HG03159 (cell line): ENCODE data around the gene ARHGEF10L.
"Not testable (repeated sequence)": the region's sequence is repeated elsewhere in the genome, so short reads cannot be mapped to it uniquely, and the experiment has no call there.

Source experiments
- ATAC-seq: cut with Tn5 transposase; IDR thresholded peaks from one replicate; pipeline ENCODE4 v1.9.1; 2021; ENCODE audit warnings: mild to moderate bottlenecking, moderate library complexity; ENCODE audit not compliant: unreplicated experiment

ARHGEF10L gene

DNA sequence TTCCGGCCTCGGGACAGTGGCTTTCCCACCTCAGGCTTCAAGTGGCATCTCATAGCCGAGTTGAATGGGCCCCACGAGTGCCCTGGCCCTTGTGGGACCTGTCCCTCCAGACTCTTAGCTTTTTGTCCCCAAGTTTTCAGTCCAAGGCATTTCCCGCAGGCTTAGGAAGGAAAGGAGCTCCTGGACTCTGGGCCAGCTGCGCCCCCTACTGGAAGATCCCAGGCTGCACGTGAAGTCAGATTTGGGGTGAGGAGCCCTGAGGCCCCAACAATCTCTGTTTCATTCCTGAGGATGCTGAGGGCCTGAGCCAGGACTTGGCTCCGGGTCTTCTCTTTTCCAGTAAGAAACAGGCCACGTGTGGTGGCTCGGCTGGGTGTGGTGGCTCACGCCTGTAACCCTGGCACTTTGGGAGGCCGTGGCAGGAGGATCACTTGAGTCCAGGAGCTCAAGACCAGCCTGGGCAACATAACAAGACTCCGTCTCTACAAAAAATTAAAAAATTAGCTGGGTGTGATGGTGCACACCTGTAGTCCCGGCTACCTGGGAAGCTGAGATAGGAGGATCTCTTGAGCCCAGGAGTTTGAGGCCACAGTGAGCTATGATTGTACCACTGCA is 67.4 kb downstream of the ARHGEF10L start:
- no peak for ATAC-seq

DNA sequence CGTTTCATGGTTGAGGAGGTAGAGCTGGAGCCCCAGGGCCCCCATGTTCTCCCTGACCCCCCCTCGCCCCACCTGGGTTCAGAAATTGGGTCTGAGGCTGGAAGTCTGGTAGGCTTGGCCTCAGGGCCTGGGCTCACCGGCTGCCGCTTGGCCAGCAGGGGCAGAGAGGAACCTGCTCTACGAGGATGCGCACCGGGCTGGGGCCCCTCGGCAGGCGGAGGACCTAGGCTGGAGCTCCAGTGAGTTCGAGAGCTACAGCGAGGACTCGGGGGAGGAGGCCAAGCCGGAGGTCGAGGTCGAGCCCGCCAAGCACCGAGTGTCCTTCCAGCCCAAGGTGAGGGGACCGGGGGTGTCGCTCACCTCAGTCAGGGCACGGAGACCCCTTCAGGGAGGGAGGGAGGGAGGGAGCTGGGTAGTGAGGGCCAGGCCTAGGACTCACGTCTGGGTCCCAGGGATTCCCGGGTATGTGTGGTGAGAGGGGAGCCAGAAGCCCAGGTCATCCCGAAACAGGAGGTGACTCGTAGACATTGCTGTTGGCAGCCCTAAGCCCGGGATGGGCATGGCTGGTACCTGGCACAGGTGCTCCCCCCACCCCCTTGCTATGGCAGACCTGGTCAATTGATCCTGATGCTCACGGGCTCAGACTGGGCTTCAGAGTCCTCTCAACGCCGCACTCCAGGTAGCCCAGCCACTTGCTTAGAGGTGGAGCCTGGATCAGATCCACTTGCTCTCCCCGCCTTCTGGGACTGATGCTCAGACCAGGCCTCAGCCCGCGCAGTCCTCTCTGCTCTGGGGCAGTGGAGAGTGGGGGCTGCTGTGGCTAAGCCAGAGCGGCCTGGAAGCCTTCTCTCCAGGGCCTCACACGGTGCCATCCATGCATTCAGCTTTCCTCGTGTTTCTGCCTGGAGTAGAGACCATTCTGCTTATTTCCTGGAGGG is 68.4 kb downstream of the ARHGEF10L start:
- ATAC-seq = no peak

DNA sequence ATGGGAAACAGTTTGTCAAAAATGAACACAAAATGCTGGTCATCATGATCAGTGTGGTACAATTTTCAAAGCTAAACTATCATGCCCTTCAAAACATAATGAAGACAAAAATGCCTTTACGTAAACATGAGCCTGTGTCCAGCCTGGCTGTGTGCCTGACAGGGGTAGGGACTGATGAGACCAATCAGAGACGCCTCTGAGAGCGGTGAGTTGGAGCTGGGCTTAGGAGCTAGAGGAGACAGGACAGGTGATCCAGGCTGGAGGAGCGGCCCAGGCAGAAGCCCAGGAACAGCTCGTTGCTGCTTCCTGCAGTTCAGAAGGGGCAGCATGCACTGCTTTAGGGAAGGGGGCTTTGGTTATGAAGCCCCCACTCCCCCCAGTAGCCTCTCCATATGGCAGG is 70.0 kb downstream of the ARHGEF10L start:
- ATAC-seq = no peak

DNA sequence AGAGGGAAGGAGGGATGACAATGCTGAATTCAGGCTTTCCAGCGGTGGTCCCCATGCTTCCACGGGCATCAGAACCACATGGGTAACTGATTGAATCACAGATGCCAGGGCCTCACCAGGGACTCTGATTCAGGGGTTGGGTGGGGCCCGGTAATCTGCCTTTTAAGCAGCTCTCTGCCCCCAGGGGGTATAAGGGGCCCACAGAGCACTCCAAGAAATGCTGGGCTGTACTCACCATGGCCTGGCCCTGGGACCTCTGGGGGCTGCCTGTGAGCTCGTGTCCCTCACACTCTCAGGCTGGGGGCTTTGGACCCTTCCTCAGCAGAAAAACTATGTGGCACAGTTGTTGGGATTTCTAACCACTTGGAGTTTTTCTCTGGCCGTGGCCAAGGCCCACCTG is 70.6 kb downstream of the ARHGEF10L start:
- no peak for ATAC-seq

DNA sequence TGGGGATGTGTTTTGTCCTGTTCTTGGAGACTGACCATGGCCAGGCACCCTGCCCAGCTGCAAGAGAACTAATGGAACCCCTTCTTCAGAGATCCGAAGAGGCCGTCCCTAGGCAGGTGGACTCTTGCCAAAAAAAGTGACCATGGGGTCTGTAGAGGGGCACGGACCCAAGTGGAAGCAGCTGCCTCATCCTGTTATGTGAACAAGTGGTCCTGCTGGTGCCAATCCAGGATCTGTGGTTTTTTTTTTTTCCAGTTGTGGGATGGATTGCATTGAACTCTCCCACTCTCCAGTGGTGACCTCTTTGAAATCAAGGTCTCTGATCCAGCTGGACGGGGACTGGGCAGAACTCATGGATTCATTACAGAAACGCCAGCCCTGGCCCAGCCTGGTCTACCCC is 71.2 kb downstream of the ARHGEF10L start:
- ATAC-seq = no peak

DNA sequence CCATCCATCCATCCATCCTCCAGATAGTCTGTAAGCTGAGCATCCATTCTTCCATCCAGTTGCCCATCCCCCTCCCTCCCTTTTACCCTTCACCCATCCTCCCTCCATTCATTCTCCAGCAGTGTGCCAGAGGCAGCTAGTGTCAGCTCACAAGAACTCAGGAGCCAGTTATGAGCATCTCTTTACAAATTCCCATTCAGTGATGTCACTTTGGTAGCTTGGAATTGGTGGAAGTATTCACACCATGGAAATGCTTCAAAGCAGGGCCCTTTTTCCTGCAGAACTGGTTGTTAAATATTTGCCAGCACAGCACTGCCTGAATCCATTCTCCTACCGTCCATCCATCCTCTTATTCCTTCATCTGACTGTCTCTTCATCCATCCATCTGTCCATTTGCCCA is 72.5 kb downstream of the ARHGEF10L start:
- ATAC-seq = no peak

DNA sequence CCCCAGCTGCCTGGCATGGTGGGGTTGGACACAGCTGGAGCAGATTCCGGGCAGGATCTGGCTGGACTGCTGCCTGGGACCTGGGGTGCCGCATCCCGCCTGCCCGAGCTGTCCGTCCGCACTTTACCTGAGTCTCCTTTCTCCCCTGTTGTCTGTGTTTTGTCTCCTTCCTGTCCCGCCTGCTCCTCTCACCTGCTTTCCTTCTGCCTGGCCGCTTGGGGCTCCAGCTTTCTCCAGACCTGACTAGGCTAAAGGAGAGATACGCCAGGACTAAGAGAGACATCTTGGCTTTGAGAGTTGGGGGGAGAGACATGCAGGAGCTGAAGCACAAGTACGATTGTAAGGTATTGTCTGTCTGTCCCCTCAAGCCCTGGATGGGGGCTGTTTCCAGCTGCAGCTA is 73.3 kb downstream of the ARHGEF10L start:
- ATAC-seq = no peak

DNA sequence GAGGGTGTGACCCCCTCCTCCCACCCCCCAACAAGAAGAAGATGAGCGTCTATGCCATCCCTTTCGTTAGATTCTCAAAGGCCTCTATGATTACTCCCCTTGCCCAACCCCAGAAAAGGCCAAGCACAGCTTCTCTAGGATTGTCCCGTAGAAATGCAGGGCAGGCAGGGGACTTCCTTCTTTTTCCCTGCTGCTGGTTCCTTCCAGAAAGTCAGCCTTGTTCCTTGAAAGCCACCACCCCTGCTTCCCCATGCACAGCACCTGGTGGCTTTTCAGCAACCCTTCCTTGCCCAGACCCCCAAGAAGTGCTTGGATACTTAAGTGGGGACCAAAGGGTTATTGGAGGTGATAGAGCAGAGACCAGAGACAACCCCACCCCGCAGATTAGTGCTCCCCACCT is 75.1 kb downstream of the ARHGEF10L start:
- ATAC-seq = no peak

DNA sequence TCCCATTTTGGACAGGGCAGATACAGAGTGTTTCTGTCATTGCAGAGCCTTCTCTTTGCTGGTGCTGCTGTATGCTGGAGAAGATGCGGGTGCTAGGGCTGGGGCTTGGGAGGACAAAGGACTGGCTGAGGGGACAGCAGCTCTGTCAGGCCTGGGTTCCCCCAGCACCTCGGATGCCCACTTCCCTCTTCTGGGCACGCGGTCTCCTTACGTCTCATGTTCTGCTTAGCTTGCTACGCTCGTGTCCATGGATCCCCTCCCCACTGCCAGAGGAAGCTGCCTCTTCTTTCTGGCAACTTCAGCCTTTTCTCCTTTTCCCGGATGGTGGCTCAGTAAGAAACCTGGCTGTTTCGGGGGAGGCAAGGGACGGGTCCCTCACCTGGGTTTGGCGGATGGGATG is 75.7 kb downstream of the ARHGEF10L start:
- ATAC-seq = no peak

DNA sequence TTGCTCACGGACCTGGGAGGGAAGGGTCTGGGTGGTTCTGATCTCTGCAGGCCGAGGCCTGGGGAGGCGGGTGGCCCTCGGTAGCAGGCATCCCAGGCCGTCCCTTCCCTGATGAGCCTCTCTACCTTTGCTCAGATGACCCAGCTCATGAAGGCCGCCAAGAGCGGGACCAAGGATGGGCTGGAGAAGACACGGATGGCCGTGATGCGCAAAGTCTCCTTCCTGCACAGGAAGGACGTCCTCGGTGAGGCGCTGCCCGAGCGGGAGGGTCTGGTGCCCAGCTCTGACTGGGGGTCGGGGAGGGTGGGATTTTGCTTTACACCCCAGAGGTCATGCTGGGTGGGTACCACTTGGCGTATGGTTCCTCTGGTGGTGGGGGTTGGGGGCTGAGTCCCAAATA is 76.5 kb downstream of the ARHGEF10L start:
- no peak for ATAC-seq

DNA sequence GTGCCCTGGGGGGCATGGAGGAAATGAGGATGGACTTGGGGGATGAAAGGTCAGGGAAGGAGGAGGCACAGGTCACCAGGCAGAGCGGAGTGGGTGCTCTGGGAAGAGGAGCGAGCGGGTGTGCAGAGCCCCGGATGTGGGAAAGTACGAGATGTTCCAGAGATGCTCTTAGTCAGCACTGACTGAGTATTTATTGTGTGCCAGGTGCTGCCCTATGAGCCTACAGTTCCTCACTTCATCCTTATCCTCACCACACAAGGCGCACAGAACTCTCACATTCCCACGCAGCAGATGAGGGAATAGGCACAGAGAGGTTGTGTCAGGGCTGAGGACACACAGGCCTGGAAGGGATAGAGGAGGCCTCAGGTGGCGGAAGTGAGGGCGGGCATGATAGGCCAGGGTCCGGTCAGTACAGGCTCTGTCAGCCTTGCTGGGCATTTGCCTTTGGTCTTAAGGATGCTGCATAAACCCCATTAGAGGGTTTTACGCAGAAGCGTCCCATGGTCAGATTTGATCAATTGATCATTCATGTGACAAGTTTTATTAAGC is 77.3 kb downstream of the ARHGEF10L start:
- ATAC-seq = no peak

DNA sequence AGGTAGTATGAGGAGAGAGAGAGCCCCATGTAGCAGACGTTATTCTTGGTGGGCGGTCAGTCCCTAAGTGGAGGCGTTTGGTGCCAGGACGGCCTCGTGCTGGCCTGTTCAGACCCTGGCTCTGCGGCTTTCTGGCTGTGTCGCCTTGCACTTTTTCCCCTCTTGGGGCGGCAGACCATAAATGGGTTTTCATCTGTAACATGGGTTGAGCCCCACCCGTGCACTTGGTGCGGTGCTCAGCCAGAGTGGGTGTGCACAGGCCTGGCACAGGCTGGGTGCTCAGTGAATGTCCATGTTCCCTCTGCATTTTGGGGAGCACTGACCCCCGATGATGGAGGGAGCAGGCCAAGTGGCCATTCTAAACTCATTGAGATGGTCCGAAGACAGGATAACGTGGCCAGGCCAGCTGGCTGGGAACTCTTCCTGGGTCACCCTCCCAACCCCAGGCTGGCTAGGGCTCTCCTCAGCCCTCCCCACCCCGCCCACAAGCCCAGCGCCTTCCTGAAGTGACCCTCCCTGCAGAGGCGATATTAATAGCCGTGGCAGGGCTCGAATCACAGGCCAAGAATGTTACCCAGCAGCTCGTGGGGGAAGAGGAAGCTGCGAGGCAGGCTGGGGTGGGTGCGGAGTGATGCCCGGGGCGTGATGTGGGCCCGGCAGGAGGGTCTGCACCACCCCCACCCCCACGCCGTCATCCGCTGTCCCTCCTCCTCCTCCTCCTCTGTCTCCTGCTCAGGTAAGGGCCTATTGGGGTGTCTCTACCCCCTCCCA is 78.5 kb downstream of the ARHGEF10L start:
- ATAC-seq = no peak

DNA sequence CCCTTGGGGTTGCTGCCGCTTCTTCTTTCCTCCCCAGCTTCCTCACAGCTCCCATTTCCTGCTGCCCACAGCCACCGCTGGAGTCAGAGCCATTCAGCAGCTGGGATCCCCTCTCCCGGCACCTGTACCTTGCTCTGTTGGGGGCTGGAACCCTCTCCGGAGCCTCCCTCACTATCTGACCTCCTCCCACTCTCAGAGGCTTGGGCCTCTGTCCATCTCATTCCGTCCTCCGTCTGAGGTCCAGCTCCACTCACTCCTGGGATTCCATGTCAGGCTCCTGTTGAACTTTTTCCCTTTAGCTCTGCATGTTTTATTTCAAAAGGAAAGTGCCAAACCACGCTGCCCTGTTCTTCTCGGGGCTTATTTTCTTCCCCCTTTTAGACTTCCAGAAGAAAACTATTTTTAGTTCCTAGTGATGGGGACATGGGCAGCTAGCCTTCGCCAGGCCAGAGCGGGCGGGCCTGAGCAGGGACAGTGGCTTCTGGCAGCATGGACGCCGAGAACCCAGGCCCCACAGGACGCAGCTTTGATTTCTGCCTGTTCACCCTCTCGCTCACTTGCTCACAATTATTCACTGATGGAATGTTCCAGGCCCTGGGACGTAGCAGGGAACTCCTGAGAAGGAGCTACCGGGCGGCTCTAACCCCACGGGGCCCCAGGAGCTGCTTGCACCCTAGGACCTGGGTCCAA is 79.2 kb downstream of the ARHGEF10L start:
- ATAC-seq = no peak

DNA sequence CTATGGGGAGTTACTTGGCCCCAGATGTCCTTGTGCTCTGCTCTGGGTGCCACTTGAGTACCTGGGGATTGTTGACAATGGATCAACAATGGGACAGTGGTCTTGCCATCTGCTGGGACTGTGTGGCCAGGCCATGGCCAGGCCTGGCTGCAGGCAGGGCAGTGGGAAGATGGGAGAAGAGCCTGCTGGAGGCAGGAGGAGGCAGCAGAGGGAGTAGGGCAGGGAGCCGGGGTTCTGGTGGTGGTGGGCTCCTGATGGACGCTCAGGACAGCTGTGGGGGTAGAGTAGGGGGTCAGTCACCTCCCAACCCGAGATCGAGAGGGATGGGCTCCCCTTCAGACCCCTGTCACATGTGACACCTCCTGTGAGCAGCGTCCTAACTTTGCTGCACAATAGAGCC is 81.0 kb downstream of the ARHGEF10L start:
- ATAC-seq = no peak

DNA sequence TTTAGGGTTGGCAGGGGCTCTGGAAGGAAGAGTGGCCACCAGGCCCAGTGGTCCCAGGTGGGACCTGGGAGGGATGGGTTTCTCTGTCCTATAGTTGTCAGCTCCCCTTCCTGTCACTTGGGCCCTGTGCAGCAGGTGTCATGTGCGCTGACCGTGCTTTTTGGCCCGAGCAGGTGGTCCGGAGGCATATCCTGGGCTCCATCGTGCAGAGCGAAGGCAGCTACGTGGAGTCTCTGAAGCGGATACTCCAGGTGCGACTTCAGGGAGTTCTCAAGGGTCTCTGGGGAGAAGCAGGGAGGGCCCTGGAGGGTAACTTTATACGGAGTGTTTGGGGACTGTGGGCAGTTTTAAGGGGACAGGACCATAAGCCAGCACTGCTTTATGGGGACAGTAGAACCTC is 82.2 kb downstream of the ARHGEF10L start:
- ATAC-seq = no peak

DNA sequence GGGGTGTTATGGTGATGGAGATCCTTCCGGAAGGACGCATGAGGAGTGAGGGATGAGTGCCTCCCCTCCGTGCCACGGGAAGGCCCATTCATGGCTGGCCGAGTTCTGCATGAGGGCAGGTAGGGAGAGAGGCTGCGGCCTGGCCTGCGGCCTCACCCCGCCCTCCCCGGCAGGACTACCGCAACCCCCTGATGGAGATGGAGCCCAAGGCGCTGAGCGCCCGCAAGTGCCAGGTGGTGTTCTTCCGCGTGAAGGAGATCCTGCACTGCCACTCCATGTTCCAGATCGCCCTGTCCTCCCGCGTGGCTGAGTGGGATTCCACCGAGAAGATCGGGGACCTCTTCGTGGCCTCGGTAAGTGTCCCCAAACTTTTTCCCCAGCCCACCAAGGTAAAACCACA is 83.3 kb downstream of the ARHGEF10L start:
- ATAC-seq = no peak

DNA sequence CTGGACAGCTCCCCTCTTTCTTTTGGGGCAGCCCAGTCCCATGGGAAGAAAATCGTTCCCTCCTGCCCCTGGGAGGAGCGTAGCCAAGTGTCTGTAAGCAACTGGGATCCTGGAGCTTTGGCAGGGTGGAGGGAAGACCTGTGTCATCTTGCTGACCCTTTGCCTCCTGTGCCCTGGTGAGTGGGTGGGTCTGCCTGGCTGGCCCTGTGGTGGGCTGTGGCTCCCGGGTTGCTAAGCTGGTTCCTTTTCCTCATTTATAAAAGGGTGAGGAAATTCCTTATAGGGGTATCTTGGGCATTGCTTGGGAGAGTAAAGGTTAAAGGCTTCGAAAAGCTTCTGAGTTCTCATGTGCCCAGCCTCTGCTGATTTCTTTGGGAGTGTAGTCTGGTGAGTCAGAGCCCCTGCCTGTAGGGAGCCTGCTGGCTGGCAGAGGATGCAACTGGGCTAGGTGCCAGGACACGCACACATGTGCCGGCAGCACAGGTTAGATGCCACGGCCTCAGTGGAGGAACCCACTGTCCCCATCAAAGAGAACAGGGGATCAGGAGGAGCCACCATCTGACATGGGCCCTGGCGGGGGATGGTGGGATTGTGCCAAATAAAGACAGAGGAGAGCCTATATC is 85.2 kb downstream of the ARHGEF10L start:
- ATAC-seq = no peak

DNA sequence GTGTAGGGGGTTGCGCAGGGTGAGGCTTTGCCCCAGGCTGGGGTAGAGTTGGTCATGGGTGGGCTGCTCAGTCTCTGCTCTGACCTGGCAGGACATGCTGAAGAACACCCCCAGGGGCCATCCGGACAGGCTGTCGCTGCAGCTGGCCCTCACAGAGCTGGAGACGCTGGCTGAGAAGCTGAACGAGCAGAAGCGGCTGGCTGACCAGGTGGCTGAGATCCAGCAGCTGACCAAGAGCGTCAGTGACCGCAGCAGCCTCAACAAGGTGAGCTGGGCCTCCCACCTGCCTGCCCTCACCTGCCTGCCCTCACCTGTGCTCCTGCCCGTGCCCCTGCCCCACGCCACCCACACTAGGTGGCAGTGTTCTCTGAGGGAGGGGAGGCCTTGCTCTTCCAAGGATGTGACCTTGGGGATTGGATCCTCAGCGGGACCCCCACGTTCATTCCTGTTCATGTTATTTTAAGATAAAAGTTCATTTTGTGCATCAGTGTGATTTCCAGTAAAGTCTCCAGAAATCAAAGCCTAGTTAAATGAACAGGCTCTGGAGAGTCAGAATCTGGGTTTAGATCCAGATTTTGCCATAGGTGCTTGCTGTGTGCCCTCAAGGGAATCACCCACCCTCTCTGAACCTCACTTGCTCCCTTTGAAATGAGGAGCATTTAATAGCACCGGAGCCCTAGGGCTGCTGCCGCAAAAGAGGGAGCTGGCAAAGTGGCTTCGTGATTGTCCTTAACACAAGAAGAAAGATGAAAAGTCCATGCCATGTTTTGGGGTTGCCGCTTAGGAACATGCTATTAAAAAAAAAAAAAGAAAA is 87.9 kb downstream of the ARHGEF10L start:
- no peak for ATAC-seq

DNA sequence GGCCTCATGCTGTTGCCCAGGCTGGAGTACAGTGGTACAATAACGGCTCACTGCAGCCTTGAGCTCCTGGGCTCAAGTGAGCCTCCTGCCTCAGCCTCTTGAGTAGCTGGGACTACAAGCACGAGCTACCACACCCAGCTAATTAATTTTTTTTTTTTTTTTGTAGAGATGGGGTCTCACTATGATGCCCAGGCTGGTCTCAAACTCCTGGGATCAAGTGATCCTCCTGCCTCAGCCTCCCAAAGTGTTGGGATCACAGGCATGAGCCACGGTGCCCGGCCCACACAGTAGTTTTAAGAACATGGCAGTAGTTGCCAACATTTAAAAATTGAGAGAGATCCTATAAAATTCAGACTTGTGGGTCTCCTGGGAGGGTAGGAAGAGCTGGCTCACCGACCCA is 89.5 kb downstream of the ARHGEF10L start:
- ATAC-seq = not testable (repeated sequence)

DNA sequence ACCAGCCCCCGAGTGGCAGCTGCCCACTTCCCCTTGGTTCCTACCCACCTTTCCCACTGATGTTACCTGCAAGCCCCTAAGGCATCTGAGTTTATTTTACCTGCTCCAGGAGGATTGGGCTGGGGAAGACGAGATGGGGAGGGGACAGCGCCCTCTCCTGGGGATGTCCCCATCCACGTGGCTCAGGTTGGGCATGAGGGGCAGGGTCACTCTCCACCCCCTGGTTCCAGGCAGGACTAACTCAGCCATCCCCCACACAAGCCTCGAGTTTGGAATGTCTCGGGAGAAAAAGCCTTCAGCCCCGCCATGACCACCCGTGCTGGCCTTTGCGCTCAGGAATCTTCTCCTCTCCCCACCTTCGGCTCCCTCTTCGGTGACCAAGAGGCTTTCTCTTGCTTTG is 90.0 kb downstream of the ARHGEF10L start:
- ATAC-seq = no peak
